Fibroblast of villous mesenchyme (primary cell): ENCODE data around the gene SNCAIP. TPM values are rescaled to one million over a fixed set of nuclear protein-coding genes. Genes with fewer than 3 reads are reported as not detected.
"Not testable (repeated sequence)": the region's sequence is repeated elsewhere in the genome, so short reads cannot be mapped to it uniquely, and the experiment has no call there.

Experiments used
- DNase-seq: peaks from one replicate; pipeline ENCODE4 v3.0.0-alpha.2; 2010; ENCODE audit warnings: low read depth
- H3K4me3 ChIP-seq: 2 replicates; pipeline ENCODE4 v1.5.1; 2011; ENCODE audit warnings: low read depth, mild to moderate bottlenecking, low read length
- CTCF ChIP-seq: IDR thresholded peaks from 2 replicates; pipeline ENCODE4 v1.5.1; 2012; ENCODE audit warnings: low read depth, mild to moderate bottlenecking, low read length; ENCODE audit not compliant: insufficient read depth
- total RNA-seq: library from RNA; depleted of rRNA; stranded (reverse); fragments of >200 nt; gene quantifications from 2 replicates; pipeline ENCODE4 v1.2.3, GENCODE V29; 2012

Gene SNCAIP
- total RNA-seq, 1 donor: 19.0 TPM

- no peak overlapping the region for H3K4me3 ChIP-seq
- no peak for DNase-seq
- TF ChIP-seq CTCF: no peak
Measured at GRCh38 chr5:122473138-122473843, 161.3 kb downstream of the SNCAIP start.

DNA sequence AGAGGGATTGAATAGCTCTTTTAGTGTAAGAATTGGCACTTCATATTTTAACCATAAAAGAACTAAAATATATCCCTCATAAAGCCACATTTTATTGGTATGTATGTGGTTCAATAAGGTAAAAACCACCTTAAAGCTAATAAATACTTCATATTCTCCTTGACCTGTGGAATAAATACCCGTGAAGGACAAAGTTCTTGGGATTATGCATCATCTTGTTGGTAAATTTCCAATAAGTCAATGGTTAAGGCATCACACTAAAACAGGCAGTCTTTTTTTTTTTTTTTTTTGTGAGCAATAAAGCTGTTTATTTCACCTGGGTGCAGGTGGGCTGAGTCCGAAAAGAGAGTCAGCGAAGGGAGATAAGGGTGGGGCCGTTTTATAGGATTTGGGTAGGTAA, 161.9 kb downstream of the SNCAIP start:
- no peak overlapping the region for H3K4me3 ChIP-seq
- TF ChIP-seq CTCF: no peak
- DNase-seq: no peak

DNA sequence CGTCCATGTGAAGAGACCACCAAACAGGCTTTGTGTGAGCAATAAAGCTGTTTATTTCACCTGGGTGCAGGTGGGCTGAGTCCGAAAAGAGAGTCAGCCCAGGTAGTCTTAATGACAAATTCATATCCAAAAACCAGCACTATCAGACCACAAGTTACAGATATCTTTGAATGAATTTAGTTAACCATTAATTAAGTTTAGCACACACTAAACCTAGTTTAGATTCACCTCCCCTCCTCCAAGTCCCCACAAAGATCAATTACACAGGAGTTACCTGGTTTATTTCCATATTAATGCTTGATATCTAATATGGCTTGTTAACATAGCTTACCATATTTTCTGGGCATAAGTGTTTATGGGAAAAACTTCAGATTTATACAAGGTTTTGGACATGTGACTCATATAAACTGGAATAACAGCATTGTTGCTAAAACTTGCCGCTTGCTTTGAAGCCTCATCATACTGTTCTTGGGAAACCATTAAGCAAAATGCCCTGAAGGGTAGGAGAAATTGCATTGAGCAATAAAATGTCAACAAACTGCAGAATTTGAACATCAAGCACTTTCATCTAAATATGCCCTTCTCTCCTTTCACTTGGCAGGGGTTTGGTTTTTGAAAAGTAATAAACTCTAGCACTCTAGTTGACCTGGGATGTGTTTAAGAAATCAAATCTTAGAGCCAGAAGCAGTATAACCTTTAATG, 166.9 kb downstream of the SNCAIP start:
- DNase-seq: peak; percentile 84
- H3K4me3 ChIP-seq: no peak overlapping the region
- TF ChIP-seq CTCF: no peak

GRCh38 chr5:122480146-122480545, 168.1 kb downstream of the SNCAIP start:
- DNase-seq: no peak
- no peak for TF ChIP-seq CTCF
- H3K4me3 ChIP-seq: no peak overlapping the region

DNA sequence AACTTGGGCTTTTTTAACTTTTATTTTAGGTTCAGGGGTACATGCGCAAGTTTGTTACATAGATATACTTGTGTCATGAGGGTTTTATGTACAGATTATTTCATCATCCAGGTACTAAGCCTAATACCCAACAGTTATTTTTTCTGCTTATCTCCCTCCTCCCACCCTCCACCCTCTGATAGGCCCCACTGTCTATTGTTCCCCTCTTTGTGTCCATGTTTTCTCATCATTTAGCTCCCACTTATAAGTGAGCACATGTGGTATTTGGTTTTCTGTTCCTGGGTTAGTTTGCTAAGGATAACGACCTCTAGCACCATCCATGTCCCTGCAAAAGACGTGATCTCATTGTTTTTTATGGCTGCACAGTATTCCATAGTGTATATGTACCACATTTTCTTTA, 172.1 kb downstream of the SNCAIP start:
- no peak overlapping the region for H3K4me3 ChIP-seq
- DNase-seq: no peak
- no peak for TF ChIP-seq CTCF

- DNase-seq: no peak
- TF ChIP-seq CTCF: no peak
- no peak overlapping the region for H3K4me3 ChIP-seq
Measured at GRCh38 chr5:122485226-122485625, 173.2 kb downstream of the SNCAIP start.

DNA sequence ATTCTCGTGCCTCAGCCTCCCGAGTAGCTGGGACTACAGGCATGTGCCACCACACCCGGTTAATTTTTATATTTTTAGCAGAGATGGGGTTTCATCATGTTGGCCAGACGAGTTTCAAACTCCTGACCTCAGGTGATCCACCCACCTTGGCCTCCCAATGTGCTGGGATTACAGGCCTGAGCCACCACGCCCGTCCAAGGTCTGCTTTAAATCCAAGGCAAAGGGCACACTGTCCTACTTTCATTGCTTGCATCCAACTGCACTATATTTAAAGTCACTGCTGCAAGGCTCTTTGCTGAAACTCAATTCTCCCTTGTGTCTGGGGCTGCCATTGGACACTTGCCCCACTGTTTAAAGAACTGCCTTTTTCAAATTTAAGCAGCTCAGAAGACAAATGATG, 174.6 kb downstream of the SNCAIP start:
- DNase-seq, H3K4me3 ChIP-seq: not testable (repeated sequence)
